ENCODE data around the gene KIAA1671. TPM values are rescaled to one million over a fixed set of nuclear protein-coding genes. Genes with fewer than 3 reads are reported as not detected.

Gene KIAA1671
- total and polyA plus RNA-seq, 9 of the 15 experiments (the other 6 are each of a cell fraction or from before 2014, with no cell fraction given): under 0.01 to 0.11 (median 0.02) TPM; not detected in 5

DNA sequence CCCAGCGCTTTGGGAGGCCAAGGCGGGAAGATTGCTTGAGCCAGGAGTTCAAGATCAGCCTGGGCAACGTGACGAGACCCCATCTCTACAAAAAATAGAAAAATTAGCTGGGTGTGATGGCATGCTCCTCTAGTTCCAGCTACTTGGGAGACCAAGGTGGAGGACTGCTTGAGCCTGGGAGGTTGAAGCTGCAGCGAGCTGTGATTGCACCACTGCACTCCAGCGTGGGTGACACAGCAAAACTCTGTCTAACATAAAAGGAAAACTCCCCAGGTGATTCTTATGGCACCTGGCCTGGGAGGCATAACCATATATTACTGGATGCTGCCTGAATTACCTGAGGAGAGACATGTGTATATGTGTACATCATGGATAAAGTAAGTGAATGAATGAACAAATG lies 29.1 kb downstream of the KIAA1671 start:
- no peak overlapping the region for H3K4me3 ChIP-seq
- no peak overlapping the region for H2AFZ ChIP-seq (ENCODE audit: low read depth, low read length)
- H3K27me3 ChIP-seq (ENCODE audit: control insufficient read depth in 2 of 2, insufficient read depth in 2 of 2, low read length in 2 of 2): peaks cover 5 to 28% of the 10 kb centered on the region in 2 experiments; a peak in 3 of 5 replicates
- H3K4me2 ChIP-seq (ENCODE audit: insufficient read depth, low read length): no peak overlapping the region
- POLR2A ChIA-PET: no interaction called here
- no peak overlapping the region for H3K9ac ChIP-seq (ENCODE audit: insufficient read depth in 1 of 2, low read depth in 2 of 2, low read length in 2 of 2)
- in situ Hi-C loops (cut with MboI): no loop called here
- no peaks in the 10 kb centered on the region for H3K36me3 ChIP-seq (ENCODE audit: control insufficient read depth, insufficient read depth, low read length)
- no peaks in the 10 kb centered on the region; a peak in 1 of 5 replicates for H3K4me1 ChIP-seq (replicated peaks in 1 of 2; ENCODE audit: control insufficient read depth in 2 of 2, insufficient read depth in 2 of 2, low read length in 2 of 2)
- CTCF ChIA-PET (ENCODE audit: low intra/inter-chr PET ratio): no interaction called here
- H3K9me3 ChIP-seq (replicated peaks; ENCODE audit: control insufficient read depth, insufficient read depth, low read depth, low read length): no peaks in the 10 kb centered on the region
- intact Hi-C loops (cut with micrococcal nuclease): no loop called here
- BruUV-seq (replicated peaks): no TSS peak
- WGBS (ENCODE audit: insufficient coverage, low coverage, missing lambda C conversion rate): 0% methylated on average over 5 of the region's 6 CpGs
- TF ChIP-seq HLTF (IDR thresholded peaks at IDR 0.05): no peak
- ATAC-seq (no peak), FAIRE-seq (no peak), DNase-seq (ENCODE audit: extremely low read depth in 1 of 4, low spot score in 3 of 4) (no peak)
- H3K27ac ChIP-seq (ENCODE audit: extremely low read depth, low read depth, low read length): no peak overlapping the region
- no peaks in the 10 kb centered on the region for H4K20me1 ChIP-seq (replicated peaks; ENCODE audit: control insufficient read depth, insufficient read depth, low read length)
- H3K9me1 ChIP-seq (ENCODE audit: control insufficient read depth, insufficient read depth, low read length): no peaks in the 10 kb centered on the region
- H3K79me2 ChIP-seq (ENCODE audit: control insufficient read depth, insufficient read depth, low read length): no peaks in the 10 kb centered on the region

DNA sequence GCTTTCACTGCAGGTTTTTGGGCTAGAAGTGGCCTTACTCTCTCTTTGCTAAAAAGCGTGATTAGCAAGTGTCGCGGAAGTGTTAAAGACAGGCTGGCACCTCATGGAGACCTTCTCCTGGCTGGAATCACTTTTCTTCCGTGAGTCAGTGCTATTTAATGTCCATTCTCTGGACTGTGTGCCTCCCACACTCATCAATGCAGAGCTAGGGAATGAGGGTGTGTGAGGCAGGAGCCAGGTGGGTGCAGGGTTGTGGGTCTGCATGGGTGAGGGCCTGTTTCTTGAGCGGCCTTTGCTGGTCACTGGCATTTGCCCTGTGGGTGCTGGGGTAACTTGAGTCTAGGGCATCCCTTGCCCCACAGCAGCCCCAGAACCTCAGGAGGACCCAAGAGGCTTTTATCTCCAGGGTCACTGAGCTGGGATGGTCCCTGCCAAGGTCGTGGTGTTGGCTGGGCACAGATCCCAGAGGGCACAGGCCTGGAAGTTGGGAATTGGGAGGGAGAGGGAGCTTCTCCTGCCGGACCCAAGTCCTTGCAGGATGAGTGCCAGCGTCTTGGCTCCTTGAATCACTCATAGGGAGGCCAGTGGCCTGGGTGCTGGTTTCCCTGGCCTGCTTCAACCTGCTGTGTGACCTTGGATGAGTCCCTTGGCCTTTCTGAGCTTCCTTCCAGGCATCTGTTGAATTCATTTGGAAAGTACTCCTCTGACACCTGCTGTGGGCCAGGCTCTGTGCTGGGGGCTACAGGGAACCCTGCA lies 30.0 kb downstream of the KIAA1671 start:
- ChIA-PET CTCF (ENCODE audit: low intra/inter-chr PET ratio) (no interaction called here), POLR2A (interaction anchor here (0.8 to 1.2 kb wide), 2 partner anchors 8 to 33 kb away, joined by 3 to 4 read pairs; no protein-coding TSS in a partner anchor)
- Histone ChIP-seq H3K4me1 (replicated peaks in 1 of 2; ENCODE audit: control insufficient read depth in 2 of 2, insufficient read depth in 2 of 2, low read length in 2 of 2) (no peaks in the 10 kb centered on the region; a peak in 1 of 5 replicates), H3K4me2 (ENCODE audit: insufficient read depth, low read length) (no peak overlapping the region), H3K9me1 (ENCODE audit: control insufficient read depth, insufficient read depth, low read length) (no peaks in the 10 kb centered on the region), H3K9ac (ENCODE audit: insufficient read depth in 1 of 2, low read depth in 2 of 2, low read length in 2 of 2) (no peak overlapping the region), H3K27me3 (ENCODE audit: control insufficient read depth in 2 of 2, insufficient read depth in 2 of 2, low read length in 2 of 2) (peaks cover 5 to 28% of the 10 kb centered on the region in 2 experiments; a peak in 3 of 5 replicates), H2AFZ (ENCODE audit: low read depth, low read length) (no peak overlapping the region), H3K79me2 (ENCODE audit: control insufficient read depth, insufficient read depth, low read length) (no peaks in the 10 kb centered on the region), H3K27ac (ENCODE audit: extremely low read depth, low read depth, low read length) (no peak overlapping the region), H3K36me3 (ENCODE audit: control insufficient read depth, insufficient read depth, low read length) (no peaks in the 10 kb centered on the region), H3K9me3 (replicated peaks; ENCODE audit: control insufficient read depth, insufficient read depth, low read depth, low read length) (no peaks in the 10 kb centered on the region), H4K20me1 (replicated peaks; ENCODE audit: control insufficient read depth, insufficient read depth, low read length) (no peaks in the 10 kb centered on the region), H3K4me3 (no peak overlapping the region)
- no TSS peak for BruUV-seq (replicated peaks)
- DNase-seq (ENCODE audit: extremely low read depth in 1 of 4, low spot score in 3 of 4): no peak
- TF ChIP-seq ZNF75A (CRISPR knock-in tag; IDR thresholded peaks at IDR 0.05): no peak
- TF ChIP-seq HMGN3 (IDR thresholded peaks at IDR 0.05; ENCODE audit: borderline replicate concordance, extremely low read depth, insufficient read length, low read depth, low read length): no peak
- intact Hi-C loops (cut with micrococcal nuclease): no loop called here
- no peak for FAIRE-seq
- in situ Hi-C loops (cut with MboI): no loop called here
- WGBS (ENCODE audit: insufficient coverage, low coverage, missing lambda C conversion rate): 0% methylated on average over 8 of the region's 8 CpGs
- ATAC-seq: no peak
